Astrocyte (in vitro differentiated cells and primary cell): ENCODE data around the gene CHKA. TPM values are rescaled to one million over a fixed set of nuclear protein-coding genes. Genes with fewer than 3 reads are reported as not detected.

ENCODE experiments used
- DNase-seq: peaks from one replicate; pipeline ENCODE4 v3.0.0-alpha.2; 2010; ENCODE audit warnings: low read depth
- FAIRE-seq: peaks from 2 replicates; lab custom pipeline; 2011; peaks lifted over from hg19 to GRCh38; lab: Jason Lieb, UNC
- H2AFZ ChIP-seq: 2 replicates; pipeline ENCODE4 v1.6.0; 2012; ENCODE audit warnings: low read depth, low read length, inconsistent platforms
- H3K27ac ChIP-seq: 2 replicates; pipeline ENCODE4 v1.5.1; 2011; ENCODE audit warnings: low read depth, low read length, inconsistent platforms
- H3K27me3 ChIP-seq: 2 replicates; pipeline ENCODE4 v1.6.0; 2011; ENCODE audit warnings: low read length, inconsistent platforms; ENCODE audit not compliant: insufficient read depth
- H3K36me3 ChIP-seq: 2 replicates; pipeline ENCODE4 v1.5.1; 2011; ENCODE audit warnings: low read length, inconsistent platforms; ENCODE audit not compliant: insufficient read depth
- H3K4me1 ChIP-seq: 2 replicates; pipeline ENCODE4 v1.5.1; 2011; ENCODE audit warnings: low read length, inconsistent platforms; ENCODE audit not compliant: insufficient read depth
- H3K4me2 ChIP-seq: 2 replicates; pipeline ENCODE4 v1.6.0; 2012; ENCODE audit warnings: low read length, inconsistent platforms
- H3K4me3 ChIP-seq: 2 replicates; pipeline ENCODE4 v1.5.1; 2011; ENCODE audit warnings: low read depth, mild to moderate bottlenecking, low read length, inconsistent platforms; ENCODE audit not compliant: insufficient read depth
- H3K79me2 ChIP-seq: 2 replicates; pipeline ENCODE4 v1.6.0; 2012; ENCODE audit warnings: mild to moderate bottlenecking, low read length, inconsistent platforms; ENCODE audit not compliant: insufficient read depth
- H3K9ac ChIP-seq: 2 replicates; pipeline ENCODE4 v1.6.0; 2012; ENCODE audit warnings: mild to moderate bottlenecking, low read length, inconsistent platforms
- H3K9me3 ChIP-seq: 2 replicates; pipeline ENCODE4 v1.5.1; 2012; ENCODE audit warnings: low read depth, mild to moderate bottlenecking, low read length, inconsistent platforms; ENCODE audit not compliant: insufficient read depth
- H4K20me1 ChIP-seq: 2 replicates; pipeline ENCODE4 v1.6.0; 2012; ENCODE audit warnings: low read length, inconsistent platforms; ENCODE audit not compliant: insufficient read depth
- H3K27ac Mint-ChIP-seq: one replicate; pipeline ENCODE4 v1.8.0; 2021; ENCODE audit warnings: mild to moderate bottlenecking, mixed read lengths; ENCODE audit not compliant: unreplicated experiment
- H3K27me3 Mint-ChIP-seq: one replicate; pipeline ENCODE4 v1.8.0; 2021; ENCODE audit warnings: low read depth, mixed read lengths; ENCODE audit not compliant: unreplicated experiment
- H3K36me3 Mint-ChIP-seq: one replicate; pipeline ENCODE4 v1.8.0; 2021; ENCODE audit warnings: low read depth, mixed read lengths; ENCODE audit not compliant: unreplicated experiment
- H3K4me1 Mint-ChIP-seq: one replicate; pipeline ENCODE4 v1.8.0; 2021; ENCODE audit warnings: low read depth, mixed read lengths; ENCODE audit not compliant: unreplicated experiment
- H3K4me3 Mint-ChIP-seq: one replicate; pipeline ENCODE4 v1.8.0; 2021; ENCODE audit warnings: mild to moderate bottlenecking, moderate library complexity, mixed read lengths; ENCODE audit not compliant: unreplicated experiment
- H3K9me3 Mint-ChIP-seq: one replicate; pipeline ENCODE4 v1.8.0; 2021; ENCODE audit warnings: mild to moderate bottlenecking, mixed read lengths; ENCODE audit not compliant: unreplicated experiment
- EZH2 ChIP-seq: IDR thresholded peaks from 2 replicates; pipeline ENCODE4 v1.6.1; 2012; ENCODE audit warnings: mild to moderate bottlenecking, low read length, inconsistent platforms; ENCODE audit not compliant: insufficient read depth
- total RNA-seq: library from RNA; stranded (reverse); gene quantifications from 2 replicates; pipeline ENCODE4 v1.2.1, GENCODE V29; 2021
- TF ChIP-seq, protein P1 (sequence below): IDR thresholded peaks from 2 replicates; pipeline ENCODE4 v1.5.1; 2011; ENCODE audit warnings: low read depth, mild to moderate bottlenecking, inconsistent platforms, low read length, moderate library complexity; ENCODE audit not compliant: insufficient read depth

CHKA gene
- total RNA-seq, 1 donor from 2014 or later = 37.7 TPM

DNA sequence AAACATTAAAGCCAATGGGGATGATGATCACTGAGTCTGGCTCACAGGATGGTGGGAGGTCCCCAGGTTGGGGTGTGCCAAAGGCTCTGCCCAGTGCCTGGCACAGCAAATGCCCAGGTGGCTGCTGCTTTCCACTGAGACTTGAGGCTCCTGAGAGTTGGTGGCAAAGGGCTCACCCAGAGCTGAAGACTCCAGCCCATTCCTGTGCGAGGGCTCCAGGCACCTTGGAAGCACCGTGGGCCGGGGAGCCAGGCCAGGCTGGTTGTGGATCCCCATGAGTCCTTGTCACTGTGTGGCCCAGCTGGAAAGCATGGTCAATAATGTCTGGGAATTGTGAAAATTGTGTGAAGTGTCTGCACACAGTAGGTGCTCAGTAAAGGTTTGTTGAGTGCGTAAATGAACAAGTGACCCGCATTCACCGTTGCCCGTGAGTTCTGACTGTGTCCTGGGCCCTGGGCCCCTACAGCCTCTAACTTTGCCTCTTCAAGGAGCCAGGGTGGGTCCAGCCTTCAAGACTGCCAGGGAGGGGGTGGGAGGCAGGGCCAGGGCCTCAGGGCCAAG is 114.5 kb downstream of the CHKA start:
- Histone ChIP-seq H3K9me3 (no peaks in the 10 kb centered on the region), H3K27me3 (no peaks in the 10 kb centered on the region), H3K9ac (no peak overlapping the region), H3K4me1 (peaks cover 26% of the 10 kb centered on the region), H3K27ac (no peak overlapping the region), H3K4me3 (no peak overlapping the region), H3K79me2 (peaks cover 5% of the 10 kb centered on the region), H3K4me2 (no peak overlapping the region), H4K20me1 (no peaks in the 10 kb centered on the region), H3K36me3 (no peaks in the 10 kb centered on the region), H2AFZ (no peak overlapping the region)
- Mint-ChIP-seq H3K27ac (no peak overlapping the region), H3K4me1 (peaks cover 10% of the 10 kb centered on the region), H3K9me3 (no peaks in the 10 kb centered on the region), H3K4me3 (no peak overlapping the region), H3K36me3 (peaks cover 4% of the 10 kb centered on the region), H3K27me3 (peaks cover 12% of the 10 kb centered on the region)
- no peak for TF ChIP-seq EZH2
- TF ChIP-seq, protein P1, sequence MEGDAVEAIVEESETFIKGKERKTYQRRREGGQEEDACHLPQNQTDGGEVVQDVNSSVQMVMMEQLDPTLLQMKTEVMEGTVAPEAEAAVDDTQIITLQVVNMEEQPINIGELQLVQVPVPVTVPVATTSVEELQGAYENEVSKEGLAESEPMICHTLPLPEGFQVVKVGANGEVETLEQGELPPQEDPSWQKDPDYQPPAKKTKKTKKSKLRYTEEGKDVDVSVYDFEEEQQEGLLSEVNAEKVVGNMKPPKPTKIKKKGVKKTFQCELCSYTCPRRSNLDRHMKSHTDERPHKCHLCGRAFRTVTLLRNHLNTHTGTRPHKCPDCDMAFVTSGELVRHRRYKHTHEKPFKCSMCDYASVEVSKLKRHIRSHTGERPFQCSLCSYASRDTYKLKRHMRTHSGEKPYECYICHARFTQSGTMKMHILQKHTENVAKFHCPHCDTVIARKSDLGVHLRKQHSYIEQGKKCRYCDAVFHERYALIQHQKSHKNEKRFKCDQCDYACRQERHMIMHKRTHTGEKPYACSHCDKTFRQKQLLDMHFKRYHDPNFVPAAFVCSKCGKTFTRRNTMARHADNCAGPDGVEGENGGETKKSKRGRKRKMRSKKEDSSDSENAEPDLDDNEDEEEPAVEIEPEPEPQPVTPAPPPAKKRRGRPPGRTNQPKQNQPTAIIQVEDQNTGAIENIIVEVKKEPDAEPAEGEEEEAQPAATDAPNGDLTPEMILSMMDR = no peak
- FAIRE-seq (no peak), DNase-seq (no peak)

DNA sequence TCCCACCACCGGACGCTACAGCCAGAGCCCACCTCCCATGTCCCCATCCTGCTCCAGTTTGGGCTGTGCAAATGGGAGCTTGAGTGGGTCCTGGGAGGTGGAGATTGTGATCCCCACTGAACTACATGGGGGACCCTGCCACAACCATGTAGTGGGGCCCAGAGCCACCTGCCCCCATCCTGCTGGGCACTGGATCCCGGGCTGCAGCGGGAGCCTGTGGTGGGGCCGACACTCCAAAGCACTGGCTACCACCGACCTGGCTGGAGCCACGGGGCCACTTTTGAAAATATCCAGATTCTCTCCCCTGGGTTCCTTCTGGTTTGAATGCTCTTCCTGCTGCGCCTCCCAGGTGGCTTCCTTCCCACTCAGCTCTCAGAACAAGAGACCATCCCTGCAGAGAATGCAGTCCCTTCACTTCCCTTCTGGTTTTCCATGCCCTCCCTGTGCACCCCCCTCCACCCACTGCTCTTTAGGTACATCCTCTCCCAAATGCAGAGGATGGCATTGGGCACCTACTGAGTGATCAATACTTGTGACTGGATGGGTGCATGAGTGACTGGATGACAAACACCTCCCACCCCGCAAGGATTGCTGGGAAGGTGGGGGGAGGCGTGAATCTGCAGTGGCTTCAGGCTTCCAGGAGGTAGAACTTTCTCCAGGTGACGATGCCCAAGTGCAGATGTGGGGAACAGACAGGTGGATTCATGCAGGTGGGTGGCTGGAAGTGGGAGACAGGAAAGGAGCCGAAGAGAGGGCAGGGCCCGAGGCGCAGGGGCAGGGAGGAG is 116.4 kb downstream of the CHKA start:
- H3K79me2 ChIP-seq = no peaks in the 10 kb centered on the region
- peak overlapping the region; percentile 73 for H2AFZ ChIP-seq
- H4K20me1 ChIP-seq = no peaks in the 10 kb centered on the region
- peaks cover 4% of the 10 kb centered on the region for H3K36me3 Mint-ChIP-seq
- H3K9me3 Mint-ChIP-seq = no peaks in the 10 kb centered on the region
- no peak overlapping the region for H3K27ac ChIP-seq
- H3K4me1 Mint-ChIP-seq = peaks cover 6% of the 10 kb centered on the region
- H3K4me3 Mint-ChIP-seq = peak overlapping the region; percentile 85
- no peak for TF ChIP-seq EZH2
- TF ChIP-seq, protein P1 = no peak
- H3K27me3 Mint-ChIP-seq = peaks cover 12% of the 10 kb centered on the region
- FAIRE-seq (no peak), DNase-seq (no peak)
- no peaks in the 10 kb centered on the region for H3K9me3 ChIP-seq
- H3K4me1 ChIP-seq = peaks cover 7% of the 10 kb centered on the region
- H3K27me3 ChIP-seq = no peaks in the 10 kb centered on the region
- H3K4me3 ChIP-seq = no peak overlapping the region
- H3K4me2 ChIP-seq = peak overlapping the region; percentile 83
- no peak overlapping the region for H3K9ac ChIP-seq
- H3K36me3 ChIP-seq = no peaks in the 10 kb centered on the region
- no peak overlapping the region for H3K27ac Mint-ChIP-seq
